ENCODE data around the gene PPP3CB.
"Not testable (repeated sequence)": the region's sequence is repeated elsewhere in the genome, so short reads cannot be mapped to it uniquely, and the experiment has no call there.

The PPP3CB gene

DNA sequence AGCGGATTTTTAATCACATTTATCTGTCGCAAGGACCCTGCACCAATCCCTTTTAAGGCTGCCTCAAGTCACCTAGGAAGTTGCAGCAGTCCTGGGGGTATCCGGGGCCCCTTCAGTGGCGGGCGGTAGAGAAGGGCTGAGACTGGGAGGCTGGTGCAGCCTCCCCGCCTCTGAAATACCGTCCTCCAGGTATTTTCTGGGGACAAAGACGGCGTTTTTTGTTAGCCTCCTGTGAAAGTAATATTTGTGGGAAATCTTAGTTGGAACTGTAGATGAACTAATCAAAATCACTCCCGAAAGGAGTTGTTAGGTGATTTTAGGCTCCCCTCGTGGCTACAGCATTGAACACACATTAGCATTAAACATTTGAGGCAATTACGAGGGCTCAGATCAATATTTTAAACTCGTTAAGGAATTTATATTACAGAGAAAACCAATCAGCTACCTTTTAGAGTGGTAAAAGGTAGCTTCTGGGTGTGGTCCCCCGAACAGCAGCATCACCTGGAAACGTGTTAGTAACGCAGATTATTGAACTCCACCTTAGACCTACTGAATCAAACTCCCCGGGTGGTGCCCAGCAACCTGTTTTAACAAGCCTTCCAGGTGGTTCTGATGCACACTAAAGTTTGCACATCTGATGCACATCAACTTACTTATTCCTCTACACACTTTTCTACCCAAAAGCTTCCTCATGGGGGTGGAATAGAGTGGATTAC, 81.4 kb downstream of the PPP3CB start:
- no peak for DNase-seq (ENCODE audit: low read depth in 2 of 2)

DNA sequence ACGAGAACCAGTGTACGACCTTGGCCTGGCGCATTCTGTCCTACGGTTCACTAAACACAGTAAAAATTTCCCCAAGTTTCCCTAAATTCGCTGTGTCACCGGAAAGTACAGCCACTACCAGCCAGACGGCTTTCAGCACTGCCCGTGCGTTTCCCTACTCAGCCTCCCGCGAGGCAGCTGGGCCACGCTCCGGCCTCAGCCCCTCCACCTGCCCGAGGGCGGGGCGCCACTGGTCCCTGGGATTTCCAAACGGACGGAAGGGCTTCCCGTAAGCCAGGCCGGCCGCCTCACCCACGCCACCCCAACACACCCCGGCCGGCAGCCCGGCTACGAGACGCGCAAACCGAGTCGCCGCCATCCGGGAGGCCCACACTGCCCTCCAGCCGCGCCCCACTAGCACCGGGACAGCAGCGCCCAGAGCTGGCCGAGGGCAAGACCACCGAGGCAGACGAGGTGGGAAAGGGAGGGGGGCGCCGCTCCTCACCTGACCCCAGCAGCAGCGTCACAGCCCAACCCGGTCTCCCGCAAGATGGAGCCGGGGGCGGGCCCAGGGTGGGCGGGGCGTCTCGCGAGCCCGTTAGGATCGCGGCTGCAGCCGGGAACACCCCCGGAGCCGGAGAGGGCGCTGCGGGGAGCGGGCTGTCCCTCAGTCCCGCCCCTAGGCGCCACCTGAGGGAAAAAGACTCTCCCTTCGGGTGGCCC, 82.1 kb downstream of the PPP3CB start, which contains the start of gene ANXA7:
ANXA7 (minus strand) TSS at position 531 of the 702 bp plus-strand sequence. CDS start 13,202 bp downstream, outside the sequence.
- DNase-seq (ENCODE audit: low read depth in 2 of 2), result peak; percentile 87 to 96

DNA sequence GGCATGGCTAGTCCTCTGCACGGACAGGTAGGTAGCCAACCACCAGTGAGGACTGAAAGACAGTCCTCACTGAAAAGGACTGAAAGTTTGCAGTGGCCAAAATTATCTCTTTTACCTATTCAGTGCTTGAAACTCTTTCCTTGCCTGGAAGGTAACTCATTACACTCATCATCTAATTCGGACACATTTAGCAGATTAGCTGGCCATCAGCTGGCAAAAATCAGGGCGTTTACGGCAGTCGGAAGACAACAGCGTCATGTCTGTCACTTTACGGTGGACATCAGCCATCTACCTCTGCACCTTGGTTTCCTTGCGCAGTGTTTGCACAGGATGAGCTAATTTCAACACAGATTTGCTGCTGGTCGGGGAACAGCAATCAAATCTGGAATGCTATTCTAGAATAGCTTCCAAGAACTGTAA, 82.7 kb downstream of the PPP3CB start:
- DNase-seq (ENCODE audit: low read depth in 2 of 2), result peak in 1 of 2 experiments; percentile 9

DNA sequence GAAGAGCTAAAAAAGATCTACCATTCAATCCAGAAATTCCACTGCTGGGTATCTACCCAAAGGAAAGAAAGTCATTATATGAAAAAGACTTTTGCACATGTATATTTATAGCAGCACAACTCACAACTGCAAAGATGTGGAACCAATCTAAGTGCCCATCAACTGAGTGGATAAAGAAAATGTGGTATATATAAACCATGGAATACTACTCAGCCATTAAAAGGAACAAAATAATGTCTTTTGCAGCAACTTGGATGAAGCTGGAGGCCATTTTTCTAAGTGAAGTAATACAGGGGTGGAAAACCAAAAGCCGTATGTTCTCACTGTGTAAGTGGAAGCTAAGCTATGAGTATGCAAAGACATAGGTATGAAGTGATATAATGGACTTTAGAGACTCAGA, 84.9 kb downstream of the PPP3CB start:
- no peak for DNase-seq (ENCODE audit: low read depth in 2 of 2)

DNA sequence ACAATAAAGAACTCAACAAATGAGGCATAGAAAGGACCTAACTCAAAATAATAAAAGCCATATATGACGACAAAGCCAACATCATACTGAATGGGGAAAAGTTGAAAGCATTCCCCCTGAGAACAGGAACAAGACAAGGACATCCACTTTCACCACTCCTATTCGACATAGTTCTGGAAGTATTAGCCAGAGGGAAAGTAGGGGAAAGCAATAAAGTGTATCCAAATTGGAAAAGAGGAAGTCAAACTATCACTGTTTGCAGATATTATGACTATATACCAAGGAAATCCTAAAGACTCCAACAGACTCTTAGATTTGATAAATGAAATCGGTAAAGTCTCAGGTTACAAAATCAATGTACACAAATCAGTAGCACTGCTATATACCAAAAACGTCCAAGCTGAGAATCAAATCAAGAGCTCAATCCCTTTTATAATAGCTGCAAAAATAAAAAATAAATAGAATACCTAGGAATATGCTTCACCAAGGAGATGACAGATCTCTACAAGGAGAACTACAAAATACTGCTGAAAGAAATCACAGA, 86.8 kb downstream of the PPP3CB start:
- no peak for DNase-seq (ENCODE audit: low read depth in 2 of 2)

DNA sequence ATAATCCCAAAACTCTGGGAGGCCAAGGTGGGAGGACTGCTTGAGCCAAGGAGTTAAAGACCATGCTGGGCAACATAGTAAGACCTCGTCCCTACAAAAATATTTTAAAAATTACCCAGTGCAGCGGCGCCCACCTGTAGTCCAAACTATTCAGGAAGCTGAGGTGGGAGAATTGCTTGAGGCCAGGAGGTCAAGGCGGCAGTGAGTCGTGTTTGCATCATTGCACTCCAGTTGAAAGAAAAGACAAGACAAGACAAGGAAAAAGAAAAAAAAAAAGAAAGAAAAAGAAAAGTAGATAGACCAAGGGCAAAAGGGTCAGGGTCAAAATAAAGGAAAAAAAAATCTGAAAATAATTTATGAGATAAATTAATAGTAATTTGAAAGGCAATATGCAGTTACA, 87.8 kb downstream of the PPP3CB start:
- DNase-seq (ENCODE audit: low read depth in 2 of 2), result no peak

DNA sequence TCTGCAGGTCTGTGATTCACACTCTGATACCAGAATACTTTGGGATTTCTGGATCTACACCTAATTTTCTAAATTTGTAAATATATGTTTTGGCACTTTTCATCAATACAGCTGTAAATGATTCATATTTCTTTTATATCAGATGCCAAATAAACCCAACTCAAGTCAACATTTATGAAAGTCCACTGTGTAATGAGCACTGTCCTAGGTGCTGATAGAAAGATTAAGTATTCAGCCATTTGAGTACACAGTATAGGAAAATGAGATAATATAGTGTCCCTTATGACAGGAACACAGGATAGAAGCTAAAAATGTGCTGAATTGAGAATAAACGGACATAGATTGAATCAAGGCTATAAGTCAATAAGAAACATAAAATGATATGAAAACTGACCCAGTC, 88.3 kb downstream of the PPP3CB start:
- no peak for DNase-seq (ENCODE audit: low read depth in 2 of 2)

DNA sequence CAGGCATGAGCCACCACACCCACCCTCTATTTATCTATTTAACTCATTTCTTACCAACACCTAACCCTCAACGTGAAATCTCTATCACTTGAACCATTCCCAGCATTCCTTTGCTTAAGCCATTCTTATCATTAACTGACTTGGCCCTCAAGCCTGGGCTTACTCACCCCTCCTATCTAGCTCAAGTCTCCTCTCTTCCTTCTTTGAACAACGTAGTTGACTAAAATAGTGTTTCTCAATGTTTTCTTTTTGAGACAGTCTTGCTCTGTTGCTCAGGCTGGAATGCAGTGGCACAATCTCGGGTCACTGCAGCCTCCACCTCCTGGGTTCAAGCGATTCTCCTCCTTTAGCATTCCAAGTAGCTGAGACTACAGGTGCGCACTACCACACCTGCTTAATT, 89.0 kb downstream of the PPP3CB start:
- DNase-seq (ENCODE audit: low read depth in 2 of 2), result no peak

DNA sequence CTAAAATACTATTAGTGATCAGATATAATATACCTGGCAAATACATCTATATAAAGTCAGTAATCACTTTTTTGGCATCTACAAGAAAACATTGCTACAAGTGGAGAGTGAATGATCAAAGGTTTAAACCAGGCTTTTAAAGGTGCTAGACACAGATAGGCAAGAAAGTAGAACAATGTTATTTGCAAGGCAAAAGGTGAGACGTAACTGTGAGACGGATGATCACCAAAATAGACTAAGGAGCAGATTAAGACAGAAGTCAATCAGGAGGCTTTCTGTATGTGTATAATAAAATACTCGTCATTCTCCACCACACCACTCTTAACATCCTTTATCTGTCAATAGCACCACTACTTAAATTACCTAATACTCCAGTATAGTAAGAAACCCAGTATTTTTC, 90.3 kb downstream of the PPP3CB start:
- DNase-seq (ENCODE audit: low read depth in 2 of 2), result no peak

DNA sequence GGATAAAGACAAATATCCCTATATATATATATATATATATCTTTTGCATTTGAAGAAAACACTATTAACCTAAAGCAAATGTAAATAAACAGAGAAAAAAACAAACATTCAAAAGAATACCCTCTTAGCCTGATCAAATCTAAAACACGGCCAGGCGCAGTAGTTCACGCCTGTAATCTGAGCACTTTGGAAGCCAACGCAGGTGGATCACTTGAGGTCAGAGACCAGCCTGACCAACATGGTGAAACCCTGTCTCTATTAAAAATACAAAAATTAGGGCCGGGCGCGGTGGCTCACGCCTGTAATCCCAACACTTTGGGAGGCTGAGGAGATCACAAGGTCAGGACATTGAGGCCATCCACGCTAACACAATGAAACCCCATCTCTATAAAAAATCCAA, 91.1 kb downstream of the PPP3CB start:
- DNase-seq (ENCODE audit: low read depth in 2 of 2), result no peak

DNA sequence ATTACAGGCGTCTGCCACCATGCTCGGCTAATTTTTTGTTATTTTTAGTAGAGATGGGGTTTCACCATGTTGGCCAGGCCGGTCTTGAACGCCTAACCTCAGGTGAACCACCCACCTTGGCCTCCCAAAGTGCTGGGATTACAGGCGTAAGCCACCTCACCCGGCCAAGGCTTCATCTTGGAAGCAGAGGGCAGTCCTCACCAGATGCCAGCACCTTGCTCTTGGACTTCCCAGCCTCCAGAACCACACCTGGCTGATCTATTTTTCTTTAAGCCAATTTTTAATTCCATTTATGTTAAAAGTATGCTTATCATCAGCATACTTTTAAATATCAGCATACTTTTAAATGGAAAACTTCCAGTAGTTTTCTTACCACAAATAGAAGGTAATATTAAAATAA, 94.2 kb downstream of the PPP3CB start:
- DNase-seq (ENCODE audit: low read depth in 2 of 2), result no peak

DNA sequence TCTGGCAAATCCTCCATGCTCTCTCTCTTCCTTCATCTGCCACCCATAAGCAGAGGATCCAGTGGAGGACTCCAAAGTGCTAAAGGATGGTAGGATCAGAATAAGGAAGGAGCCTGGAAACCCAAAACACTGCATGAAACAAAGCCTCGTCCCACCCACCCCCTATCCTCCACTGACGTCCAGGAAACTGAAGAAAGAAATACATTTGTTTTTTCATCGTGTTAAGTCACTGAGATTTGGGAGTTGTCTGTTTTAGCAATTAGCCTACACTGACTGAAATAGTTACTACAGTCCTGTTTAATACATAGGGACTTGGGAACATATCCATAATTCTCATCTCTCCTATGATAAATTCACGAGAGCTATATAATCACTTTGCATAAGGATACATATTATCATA, 96.8 kb downstream of the PPP3CB start:
- DNase-seq (ENCODE audit: low read depth in 2 of 2), result no peak

DNA sequence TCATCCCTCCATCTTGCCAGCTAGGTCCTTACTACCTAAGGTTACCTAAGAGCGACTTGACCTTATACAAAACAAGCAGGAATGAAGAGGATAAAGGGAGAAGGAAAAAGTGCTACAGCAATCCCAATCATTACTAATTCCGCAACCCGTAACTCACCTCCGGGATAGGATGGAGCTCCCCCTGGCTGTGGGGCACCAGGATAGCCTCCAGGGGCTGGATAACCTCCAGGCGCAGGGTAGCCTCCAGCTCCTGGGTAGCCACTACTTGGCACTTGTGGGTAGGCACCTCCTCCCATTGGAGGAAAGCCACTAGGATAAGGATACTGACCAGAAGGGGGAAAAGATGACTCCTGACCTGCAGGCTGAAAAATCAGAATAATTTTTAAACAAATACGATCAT, 97.8 kb downstream of the PPP3CB start:
- no peak for DNase-seq (ENCODE audit: low read depth in 2 of 2)

DNA sequence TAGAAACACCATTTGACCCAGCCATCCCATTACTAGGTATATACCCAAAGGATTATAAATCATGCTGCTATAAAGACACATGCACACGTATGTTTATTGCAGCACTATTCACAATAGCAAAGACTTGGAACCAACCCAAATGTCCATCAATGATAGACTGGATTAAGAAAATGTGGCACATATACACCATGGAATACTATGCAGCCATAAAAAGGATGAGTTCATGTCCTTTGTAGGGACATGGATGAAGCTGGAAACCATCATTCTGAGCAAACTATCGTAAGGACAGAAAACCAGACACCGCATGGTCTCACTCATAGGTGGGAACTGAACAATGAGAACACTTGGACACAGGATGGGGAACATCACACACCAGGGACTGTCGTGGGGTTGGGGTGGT, 101.5 kb downstream of the PPP3CB start:
- not testable (repeated sequence) for DNase-seq (ENCODE audit: low read depth in 2 of 2)

DNA sequence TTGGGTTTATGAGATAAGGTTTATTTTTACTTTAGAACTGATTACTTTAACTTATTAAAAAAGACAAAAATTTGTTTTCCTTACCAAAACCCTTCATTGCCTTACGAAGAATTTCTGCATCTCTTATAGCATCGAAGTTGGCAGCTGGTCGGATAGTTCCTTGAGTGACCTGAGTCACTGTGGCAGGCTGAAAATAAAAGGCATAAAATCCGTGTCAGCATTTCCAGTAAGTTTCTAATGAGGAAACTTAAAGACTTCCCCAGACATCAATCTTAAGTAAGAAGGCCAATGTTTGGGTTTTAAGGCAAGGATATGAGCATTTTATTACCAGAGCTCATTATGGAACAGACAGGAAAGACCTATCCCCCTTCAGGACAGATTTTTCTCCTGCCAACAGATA, 107.6 kb downstream of the PPP3CB start:
- no peak for DNase-seq (ENCODE audit: low read depth in 2 of 2)

DNA sequence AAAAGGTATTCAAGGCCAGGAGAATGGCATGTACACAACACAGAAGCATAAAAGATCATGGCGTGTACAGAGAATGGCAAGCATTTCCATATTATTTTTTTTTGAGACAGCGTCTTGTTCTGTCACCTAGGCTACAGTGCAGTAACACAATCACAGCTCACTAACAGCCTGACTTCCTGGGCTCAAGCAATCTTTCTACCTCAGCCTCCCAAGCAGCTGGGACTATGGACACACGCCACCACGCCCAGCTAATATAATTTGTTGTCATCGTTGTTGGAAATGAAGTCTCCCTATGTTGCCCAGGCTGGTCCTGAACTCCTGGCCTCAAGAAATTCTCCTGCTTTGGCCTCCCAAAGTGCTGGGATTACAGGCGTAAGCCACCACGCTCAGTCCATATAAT, 109.2 kb downstream of the PPP3CB start:
- no peak for DNase-seq (ENCODE audit: low read depth in 2 of 2)
